Measurements from ENCODE around the gene NEK4.

DNA sequence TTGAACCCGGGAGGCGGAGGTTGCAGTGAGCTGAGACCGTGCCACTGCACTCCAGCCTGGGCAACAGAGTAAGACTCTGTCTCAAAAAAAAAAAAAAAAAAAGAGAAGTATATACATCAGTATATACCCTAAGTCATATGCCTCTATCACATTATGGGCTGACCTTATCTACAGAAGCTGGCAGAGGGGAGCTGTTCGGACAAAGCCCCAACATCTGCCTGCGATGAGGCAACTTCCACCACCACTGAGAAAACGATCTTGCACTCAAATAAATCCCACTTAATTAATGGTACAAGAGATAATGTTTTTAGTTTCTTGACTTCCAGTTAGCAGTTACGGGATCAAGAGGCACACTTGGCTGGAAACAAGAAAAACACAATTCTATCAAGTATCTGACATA lies 67.4 kb downstream of the NEK4 start:
- TF ChIP-seq, protein P1, sequence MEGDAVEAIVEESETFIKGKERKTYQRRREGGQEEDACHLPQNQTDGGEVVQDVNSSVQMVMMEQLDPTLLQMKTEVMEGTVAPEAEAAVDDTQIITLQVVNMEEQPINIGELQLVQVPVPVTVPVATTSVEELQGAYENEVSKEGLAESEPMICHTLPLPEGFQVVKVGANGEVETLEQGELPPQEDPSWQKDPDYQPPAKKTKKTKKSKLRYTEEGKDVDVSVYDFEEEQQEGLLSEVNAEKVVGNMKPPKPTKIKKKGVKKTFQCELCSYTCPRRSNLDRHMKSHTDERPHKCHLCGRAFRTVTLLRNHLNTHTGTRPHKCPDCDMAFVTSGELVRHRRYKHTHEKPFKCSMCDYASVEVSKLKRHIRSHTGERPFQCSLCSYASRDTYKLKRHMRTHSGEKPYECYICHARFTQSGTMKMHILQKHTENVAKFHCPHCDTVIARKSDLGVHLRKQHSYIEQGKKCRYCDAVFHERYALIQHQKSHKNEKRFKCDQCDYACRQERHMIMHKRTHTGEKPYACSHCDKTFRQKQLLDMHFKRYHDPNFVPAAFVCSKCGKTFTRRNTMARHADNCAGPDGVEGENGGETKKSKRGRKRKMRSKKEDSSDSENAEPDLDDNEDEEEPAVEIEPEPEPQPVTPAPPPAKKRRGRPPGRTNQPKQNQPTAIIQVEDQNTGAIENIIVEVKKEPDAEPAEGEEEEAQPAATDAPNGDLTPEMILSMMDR (optimal IDR thresholded peaks at IDR 0.05 in 1 of 3, IDR thresholded peaks at IDR 0.05 in 1 of 3, conservative IDR thresholded peaks at IDR 0.05 in 1 of 3; ENCODE audit: extremely low read depth in 1 of 3, insufficient read depth in 2 of 3, low read length in 3 of 3) = no peak
- TF ChIP-seq EZH2 (IDR thresholded peaks at IDR 0.05; ENCODE audit: low read length) = no peak
